GM23338 (cell line): Measurements from ENCODE around the gene PPCS. TPM values are rescaled to one million over a fixed set of nuclear protein-coding genes. Genes with fewer than 3 reads are reported as not detected.

ENCODE experiments used
- ATAC-seq: fragments of 200-7000 bp; cut with Tn5 transposase; 3 replicates; pipeline ENCODE4 v1.9.1; 2020
- DNase-seq: peaks from one replicate; pipeline ENCODE4 v3.0.0-alpha.2; 2015; ENCODE audit warnings: low spot score
- H2AFZ ChIP-seq: fragments of 200-600 bp; sonication (generic); 2 replicates; pipeline ENCODE4 v1.8.0; 2016; ENCODE audit warnings: antibody characterized with exemption, mild to moderate bottlenecking, moderate library complexity
- H3F3A ChIP-seq: fragments of 200-600 bp; sonication (generic); replicated peaks from 2 replicates; pipeline ENCODE4 v1.8.0; 2017; ENCODE audit warnings: antibody characterized with exemption, mixed run types, low read depth
- H3K27ac ChIP-seq: fragments of 200-600 bp; sonication (generic); 2 replicates; pipeline ENCODE4 v1.6.1; 2016; ENCODE audit warnings: low read depth
- H3K27me3 ChIP-seq: fragments of 200-600 bp; sonication (generic); 2 replicates; pipeline ENCODE4 v1.8.0; 2016; ENCODE audit warnings: mild to moderate bottlenecking, mixed run types, moderate library complexity; ENCODE audit not compliant: insufficient read depth
- H3K36me3 ChIP-seq: fragments of 200-600 bp; sonication (generic); 2 replicates; pipeline ENCODE4 v1.8.0; 2016; ENCODE audit warnings: mild to moderate bottlenecking; ENCODE audit not compliant: insufficient read depth
- H3K4me1 ChIP-seq: fragments of 200-600 bp; sonication (generic); 2 replicates; pipeline ENCODE4 v1.8.0; 2016; ENCODE audit warnings: mild to moderate bottlenecking, moderate library complexity; ENCODE audit not compliant: insufficient read depth
- H3K4me2 ChIP-seq: fragments of 200-600 bp; sonication (generic); 2 replicates; pipeline ENCODE4 v1.7.1; 2017; ENCODE audit warnings: mixed run types
- H3K4me3 ChIP-seq: fragments of 200-600 bp; sonication (generic); 2 replicates; pipeline ENCODE4 v1.6.1; 2016; ENCODE audit warnings: mixed run types
- H3K79me2 ChIP-seq: fragments of 200-600 bp; sonication (generic); replicated peaks from 2 replicates; pipeline ENCODE4 v1.8.0; 2017; ENCODE audit warnings: mild to moderate bottlenecking; ENCODE audit not compliant: insufficient read depth
- H3K9me2 ChIP-seq: fragments of 200-600 bp; sonication (generic); 2 replicates; pipeline ENCODE4 v1.8.0; 2017; ENCODE audit not compliant: insufficient read depth
- H4K20me1 ChIP-seq: fragments of 200-600 bp; sonication (generic); replicated peaks from 2 replicates; pipeline ENCODE4 v1.8.0; 2017; ENCODE audit warnings: mild to moderate bottlenecking; ENCODE audit not compliant: insufficient read depth
- H3K27ac Mint-ChIP-seq: 2 replicates; pipeline ENCODE4 v1.8.0; 2020; ENCODE audit warnings: inconsistent platforms, mild to moderate bottlenecking, moderate library complexity, mixed read lengths
- H3K27me3 Mint-ChIP-seq: 3 replicates; pipeline ENCODE4 v1.8.0; 2022; ENCODE audit warnings: low read depth, mild to moderate bottlenecking, moderate library complexity, mixed read lengths, inconsistent platforms; ENCODE audit not compliant: insufficient read depth, poor library complexity
- H3K36me3 Mint-ChIP-seq: 3 replicates; pipeline ENCODE4 v1.8.0; 2021; ENCODE audit warnings: low read depth, mild to moderate bottlenecking, inconsistent platforms, moderate library complexity, mixed read lengths
- H3K4me1 Mint-ChIP-seq: 3 replicates; pipeline ENCODE4 v1.8.0; 2020; ENCODE audit warnings: mild to moderate bottlenecking, inconsistent platforms, mixed read lengths
- H3K4me3 Mint-ChIP-seq: 3 replicates; pipeline ENCODE4 v1.8.0; 2021; ENCODE audit warnings: moderate library complexity, mild to moderate bottlenecking, inconsistent platforms, mixed read lengths
- H3K9me3 Mint-ChIP-seq: 3 replicates; pipeline ENCODE4 v1.8.0; 2020; ENCODE audit warnings: moderate library complexity, mild to moderate bottlenecking, inconsistent platforms, mixed read lengths
- CREB1 ChIP-seq: fragments of 250-450 bp; sonication (Bioruptor Pico); IDR thresholded peaks from 2 replicates; pipeline ENCODE4 v1.5.0; 2020; ENCODE audit warnings: low read depth, mild to moderate bottlenecking, moderate library complexity
- ETS1 ChIP-seq: IDR thresholded peaks from 2 replicates; pipeline ENCODE4 v1.6.1; 2016; ENCODE audit warnings: antibody characterized with exemption
- EZH2 ChIP-seq: fragments of 200-600 bp; sonication (generic); IDR thresholded peaks from one replicate; pipeline ENCODE4 v1.8.0; 2017; ENCODE audit warnings: antibody characterized with exemption, mild to moderate bottlenecking, low read depth; ENCODE audit not compliant: unreplicated experiment
- EZH2phosphoT487 ChIP-seq: fragments of 200-600 bp; sonication (generic); IDR thresholded peaks from one replicate; pipeline ENCODE4 v1.8.1; 2018; ENCODE audit warnings: antibody characterized with exemption; ENCODE audit not compliant: unreplicated experiment
- NANOG ChIP-seq: IDR thresholded peaks from 2 replicates; pipeline ENCODE4 v1.6.1; 2016; ENCODE audit warnings: antibody characterized with exemption, borderline replicate concordance
- POLR2AphosphoS5 ChIP-seq: IDR thresholded peaks from 2 replicates; pipeline ENCODE4 v1.6.1; 2016; ENCODE audit warnings: antibody characterized with exemption, low read depth
- ZNF114 ChIP-seq: fragments of 250-450 bp; sonication (Bioruptor Pico); IDR thresholded peaks from 2 replicates; pipeline ENCODE4 v1.5.0; 2020; ENCODE audit warnings: mild to moderate bottlenecking, moderate library complexity
- polyA plus RNA-seq: library from polyadenylated mRNA; unstranded; fragments of >200 nt; fragmentation: Nextera tagmentation; extraction: Ambion mirVana; gene quantifications from 2 replicates; pipeline ENCODE4 v1.2.1, GENCODE V29; 2016
- total RNA-seq: library from RNA; depleted of rRNA; stranded (reverse); fragments of >200 nt; shearing (Covaris generic); gene quantifications from 2 replicates; pipeline ENCODE4 v1.2.3, GENCODE V29; 2014
- TF ChIP-seq, protein P1 (sequence below), 2 experiments: fragments of 200-600 bp in 1 of 2; sonication (generic) in 1 of 2; conservative IDR thresholded peaks; 2 replicates each; pipeline versions ENCODE4 v1.5.1 to v1.6.1; 2016 to 2017; ENCODE audit warnings: antibody characterized with exemption in 2 of 2, low read depth in 2 of 2, mild to moderate bottlenecking in 2 of 2, moderate library complexity in 1 of 2
- TF ChIP-seq, protein P2 (sequence below): fragments of 250-450 bp; sonication (Bioruptor Pico); IDR thresholded peaks from 2 replicates; pipeline ENCODE4 v1.5.0; 2020; ENCODE audit warnings: mild to moderate bottlenecking, moderate library complexity
- TF ChIP-seq, protein P3 (sequence below): IDR thresholded peaks from one replicate; pipeline ENCODE4 v1.6.1; 2018; ENCODE audit warnings: antibody characterized with exemption; ENCODE audit not compliant: unreplicated experiment

The PPCS gene
- total and polyA plus RNA-seq, 2 experiments from 2014 or later = 35.6 to 47.6 TPM

- TF ChIP-seq, protein P1, sequence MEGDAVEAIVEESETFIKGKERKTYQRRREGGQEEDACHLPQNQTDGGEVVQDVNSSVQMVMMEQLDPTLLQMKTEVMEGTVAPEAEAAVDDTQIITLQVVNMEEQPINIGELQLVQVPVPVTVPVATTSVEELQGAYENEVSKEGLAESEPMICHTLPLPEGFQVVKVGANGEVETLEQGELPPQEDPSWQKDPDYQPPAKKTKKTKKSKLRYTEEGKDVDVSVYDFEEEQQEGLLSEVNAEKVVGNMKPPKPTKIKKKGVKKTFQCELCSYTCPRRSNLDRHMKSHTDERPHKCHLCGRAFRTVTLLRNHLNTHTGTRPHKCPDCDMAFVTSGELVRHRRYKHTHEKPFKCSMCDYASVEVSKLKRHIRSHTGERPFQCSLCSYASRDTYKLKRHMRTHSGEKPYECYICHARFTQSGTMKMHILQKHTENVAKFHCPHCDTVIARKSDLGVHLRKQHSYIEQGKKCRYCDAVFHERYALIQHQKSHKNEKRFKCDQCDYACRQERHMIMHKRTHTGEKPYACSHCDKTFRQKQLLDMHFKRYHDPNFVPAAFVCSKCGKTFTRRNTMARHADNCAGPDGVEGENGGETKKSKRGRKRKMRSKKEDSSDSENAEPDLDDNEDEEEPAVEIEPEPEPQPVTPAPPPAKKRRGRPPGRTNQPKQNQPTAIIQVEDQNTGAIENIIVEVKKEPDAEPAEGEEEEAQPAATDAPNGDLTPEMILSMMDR (conservative IDR thresholded peaks at IDR 0.05; ENCODE audit: low read depth in 2 of 2) = no peak
- TF ChIP-seq EZH2 = no peak
- no peak for TF ChIP-seq ZNF114
- no peak for TF ChIP-seq POLR2AphosphoS5
These were observed 13.7 kb upstream of the PPCS start (continued) for GRCh38 chr1:42442662-42443061.

DNA sequence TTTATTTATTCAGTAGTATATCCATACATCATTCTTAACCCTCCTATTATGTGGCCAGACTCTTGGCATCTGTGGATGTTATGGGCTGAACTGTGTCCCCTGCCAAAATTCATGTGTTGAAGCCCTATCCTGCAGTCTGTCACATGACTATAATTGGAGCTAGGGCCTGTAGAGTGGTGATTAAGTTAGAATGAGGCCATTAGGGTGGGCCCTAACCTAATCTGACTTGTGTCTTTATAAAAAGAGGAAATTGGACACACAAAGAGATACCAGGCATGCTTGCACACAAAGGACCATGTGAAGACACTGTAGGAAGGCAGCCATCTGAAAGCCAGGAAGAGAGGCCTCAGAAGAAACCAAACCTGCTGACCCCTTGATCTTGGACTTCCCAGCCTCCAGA, 7.1 kb upstream of the PPCS start:
- Histone ChIP-seq H3K4me2 (no peak overlapping the region), H3K4me3 (no peak overlapping the region), H3K9me2 (no peaks in the 10 kb centered on the region), H3K36me3 (no peaks in the 10 kb centered on the region), H4K20me1 (no peaks in the 10 kb centered on the region), H3K4me1 (peaks cover 8% of the 10 kb centered on the region), H2AFZ (peak overlapping the region; percentile 28; the same call in 1 of the 2 replicates), H3K79me2 (no peaks in the 10 kb centered on the region), H3F3A (no peaks in the 10 kb centered on the region), H3K27ac (no peak overlapping the region), H3K27me3 (no peaks in the 10 kb centered on the region)
- Mint-ChIP-seq H3K4me1 (no peaks in the 10 kb centered on the region), H3K27ac (no peak overlapping the region), H3K9me3 (no peaks in the 10 kb centered on the region), H3K4me3 (no peak overlapping the region), H3K27me3 (peaks cover 3% of the 10 kb centered on the region), H3K36me3 (no peaks in the 10 kb centered on the region)
- ATAC-seq (no peak), DNase-seq (no peak)
- TF ChIP-seq ZNF114 = no peak
- no peak for TF ChIP-seq NANOG
- TF ChIP-seq, protein P1 (conservative IDR thresholded peaks at IDR 0.05; ENCODE audit: low read depth in 2 of 2) = no peak
- no peak for TF ChIP-seq CREB1 (CRISPR knock-in tag)
- TF ChIP-seq, protein P2, sequence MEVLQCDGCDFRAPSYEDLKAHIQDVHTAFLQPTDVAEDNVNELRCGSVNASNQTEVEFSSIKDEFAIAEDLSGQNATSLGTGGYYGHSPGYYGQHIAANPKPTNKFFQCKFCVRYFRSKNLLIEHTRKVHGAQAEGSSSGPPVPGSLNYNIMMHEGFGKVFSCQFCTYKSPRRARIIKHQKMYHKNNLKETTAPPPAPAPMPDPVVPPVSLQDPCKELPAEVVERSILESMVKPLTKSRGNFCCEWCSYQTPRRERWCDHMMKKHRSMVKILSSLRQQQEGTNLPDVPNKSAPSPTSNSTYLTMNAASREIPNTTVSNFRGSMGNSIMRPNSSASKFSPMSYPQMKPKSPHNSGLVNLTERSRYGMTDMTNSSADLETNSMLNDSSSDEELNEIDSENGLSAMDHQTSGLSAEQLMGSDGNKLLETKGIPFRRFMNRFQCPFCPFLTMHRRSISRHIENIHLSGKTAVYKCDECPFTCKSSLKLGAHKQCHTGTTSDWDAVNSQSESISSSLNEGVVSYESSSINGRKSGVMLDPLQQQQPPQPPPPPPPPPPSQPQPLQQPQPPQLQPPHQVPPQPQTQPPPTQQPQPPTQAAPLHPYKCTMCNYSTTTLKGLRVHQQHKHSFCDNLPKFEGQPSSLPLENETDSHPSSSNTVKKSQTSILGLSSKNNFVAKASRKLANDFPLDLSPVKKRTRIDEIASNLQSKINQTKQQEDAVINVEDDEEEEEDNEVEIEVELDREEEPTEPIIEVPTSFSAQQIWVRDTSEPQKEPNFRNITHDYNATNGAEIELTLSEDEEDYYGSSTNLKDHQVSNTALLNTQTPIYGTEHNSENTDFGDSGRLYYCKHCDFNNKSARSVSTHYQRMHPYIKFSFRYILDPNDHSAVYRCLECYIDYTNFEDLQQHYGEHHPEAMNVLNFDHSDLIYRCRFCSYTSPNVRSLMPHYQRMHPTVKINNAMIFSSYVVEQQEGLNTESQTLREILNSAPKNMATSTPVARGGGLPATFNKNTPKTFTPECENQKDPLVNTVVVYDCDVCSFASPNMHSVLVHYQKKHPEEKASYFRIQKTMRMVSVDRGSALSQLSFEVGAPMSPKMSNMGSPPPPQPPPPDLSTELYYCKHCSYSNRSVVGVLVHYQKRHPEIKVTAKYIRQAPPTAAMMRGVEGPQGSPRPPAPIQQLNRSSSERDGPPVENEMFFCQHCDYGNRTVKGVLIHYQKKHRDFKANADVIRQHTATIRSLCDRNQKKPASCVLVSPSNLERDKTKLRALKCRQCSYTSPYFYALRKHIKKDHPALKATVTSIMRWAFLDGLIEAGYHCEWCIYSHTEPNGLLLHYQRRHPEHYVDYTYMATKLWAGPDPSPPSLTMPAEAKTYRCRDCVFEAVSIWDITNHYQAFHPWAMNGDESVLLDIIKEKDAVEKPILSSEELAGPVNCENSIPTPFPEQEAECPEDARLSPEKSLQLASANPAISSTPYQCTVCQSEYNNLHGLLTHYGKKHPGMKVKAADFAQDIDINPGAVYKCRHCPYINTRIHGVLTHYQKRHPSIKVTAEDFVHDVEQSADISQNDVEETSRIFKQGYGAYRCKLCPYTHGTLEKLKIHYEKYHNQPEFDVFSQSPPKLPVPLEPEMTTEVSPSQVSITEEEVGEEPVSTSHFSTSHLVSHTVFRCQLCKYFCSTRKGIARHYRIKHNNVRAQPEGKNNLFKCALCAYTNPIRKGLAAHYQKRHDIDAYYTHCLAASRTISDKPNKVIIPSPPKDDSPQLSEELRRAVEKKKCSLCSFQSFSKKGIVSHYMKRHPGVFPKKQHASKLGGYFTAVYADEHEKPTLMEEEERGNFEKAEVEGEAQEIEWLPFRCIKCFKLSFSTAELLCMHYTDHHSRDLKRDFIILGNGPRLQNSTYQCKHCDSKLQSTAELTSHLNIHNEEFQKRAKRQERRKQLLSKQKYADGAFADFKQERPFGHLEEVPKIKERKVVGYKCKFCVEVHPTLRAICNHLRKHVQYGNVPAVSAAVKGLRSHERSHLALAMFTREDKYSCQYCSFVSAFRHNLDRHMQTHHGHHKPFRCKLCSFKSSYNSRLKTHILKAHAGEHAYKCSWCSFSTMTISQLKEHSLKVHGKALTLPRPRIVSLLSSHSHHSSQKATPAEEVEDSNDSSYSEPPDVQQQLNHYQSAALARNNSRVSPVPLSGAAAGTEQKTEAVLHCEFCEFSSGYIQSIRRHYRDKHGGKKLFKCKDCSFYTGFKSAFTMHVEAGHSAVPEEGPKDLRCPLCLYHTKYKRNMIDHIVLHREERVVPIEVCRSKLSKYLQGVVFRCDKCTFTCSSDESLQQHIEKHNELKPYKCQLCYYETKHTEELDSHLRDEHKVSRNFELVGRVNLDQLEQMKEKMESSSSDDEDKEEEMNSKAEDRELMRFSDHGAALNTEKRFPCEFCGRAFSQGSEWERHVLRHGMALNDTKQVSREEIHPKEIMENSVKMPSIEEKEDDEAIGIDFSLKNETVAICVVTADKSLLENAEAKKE (CRISPR knock-in tag) = no peak
- TF ChIP-seq, protein P3, sequence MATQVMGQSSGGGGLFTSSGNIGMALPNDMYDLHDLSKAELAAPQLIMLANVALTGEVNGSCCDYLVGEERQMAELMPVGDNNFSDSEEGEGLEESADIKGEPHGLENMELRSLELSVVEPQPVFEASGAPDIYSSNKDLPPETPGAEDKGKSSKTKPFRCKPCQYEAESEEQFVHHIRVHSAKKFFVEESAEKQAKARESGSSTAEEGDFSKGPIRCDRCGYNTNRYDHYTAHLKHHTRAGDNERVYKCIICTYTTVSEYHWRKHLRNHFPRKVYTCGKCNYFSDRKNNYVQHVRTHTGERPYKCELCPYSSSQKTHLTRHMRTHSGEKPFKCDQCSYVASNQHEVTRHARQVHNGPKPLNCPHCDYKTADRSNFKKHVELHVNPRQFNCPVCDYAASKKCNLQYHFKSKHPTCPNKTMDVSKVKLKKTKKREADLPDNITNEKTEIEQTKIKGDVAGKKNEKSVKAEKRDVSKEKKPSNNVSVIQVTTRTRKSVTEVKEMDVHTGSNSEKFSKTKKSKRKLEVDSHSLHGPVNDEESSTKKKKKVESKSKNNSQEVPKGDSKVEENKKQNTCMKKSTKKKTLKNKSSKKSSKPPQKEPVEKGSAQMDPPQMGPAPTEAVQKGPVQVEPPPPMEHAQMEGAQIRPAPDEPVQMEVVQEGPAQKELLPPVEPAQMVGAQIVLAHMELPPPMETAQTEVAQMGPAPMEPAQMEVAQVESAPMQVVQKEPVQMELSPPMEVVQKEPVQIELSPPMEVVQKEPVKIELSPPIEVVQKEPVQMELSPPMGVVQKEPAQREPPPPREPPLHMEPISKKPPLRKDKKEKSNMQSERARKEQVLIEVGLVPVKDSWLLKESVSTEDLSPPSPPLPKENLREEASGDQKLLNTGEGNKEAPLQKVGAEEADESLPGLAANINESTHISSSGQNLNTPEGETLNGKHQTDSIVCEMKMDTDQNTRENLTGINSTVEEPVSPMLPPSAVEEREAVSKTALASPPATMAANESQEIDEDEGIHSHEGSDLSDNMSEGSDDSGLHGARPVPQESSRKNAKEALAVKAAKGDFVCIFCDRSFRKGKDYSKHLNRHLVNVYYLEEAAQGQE = no peak
- no peak for TF ChIP-seq EZH2phosphoT487
- no peak for TF ChIP-seq ETS1
- no peak for TF ChIP-seq POLR2AphosphoS5
- no peak for TF ChIP-seq EZH2
